ENCODE data around the gene RPS27L.

DNA sequence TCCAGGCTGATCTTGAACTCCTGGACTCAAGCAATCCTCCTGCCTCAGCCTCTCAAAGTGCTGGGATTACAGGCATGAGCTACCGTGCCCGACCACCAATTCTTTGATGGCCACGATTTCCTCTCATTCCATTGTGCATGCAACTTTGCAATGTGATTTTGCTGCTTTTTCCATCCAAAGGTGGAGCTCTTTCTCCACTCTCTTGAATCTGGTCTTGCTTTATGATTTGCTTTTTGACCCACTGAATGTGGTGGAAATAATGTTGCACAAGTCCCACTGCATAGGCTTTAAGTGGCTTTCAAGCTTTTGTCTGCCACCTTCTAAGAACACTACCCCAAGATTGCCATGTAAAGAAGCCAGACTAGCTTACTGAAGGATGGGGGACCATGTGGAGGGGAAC lies 10.6 kb downstream of the RPS27L start:
- TF ChIP-seq YY1 (IDR thresholded peaks at IDR 0.05; ENCODE audit: low read depth, low read length) (no peak), POLR2A (IDR thresholded peaks at IDR 0.05; ENCODE audit: control extremely low read depth in 1 of 2, low read depth in 2 of 2, low read length in 2 of 2) (no peak), RBBP5 (IDR thresholded peaks at IDR 0.05; ENCODE audit: borderline replicate concordance, low read depth, low read length) (no peak), KDM5A (IDR thresholded peaks at IDR 0.05; ENCODE audit: low read length) (no peak), ZNF274 (IDR thresholded peaks at IDR 0.05; ENCODE audit: borderline replicate concordance, extremely low read depth, low read length) (no peak), EZH2 (IDR thresholded peaks at IDR 0.05; ENCODE audit: low read depth, low read length, severe bottlenecking) (no peak), MAFK (IDR thresholded peaks at IDR 0.05; ENCODE audit: low read depth, low read length) (no peak), TEAD4 (IDR thresholded peaks at IDR 0.05; ENCODE audit: low read depth, low read length) (no peak), SIRT6 (IDR thresholded peaks at IDR 0.05; ENCODE audit: low read length) (no peak), SP2 (IDR thresholded peaks at IDR 0.05; ENCODE audit: low read length) (no peak)
- TF ChIP-seq, protein P1, sequence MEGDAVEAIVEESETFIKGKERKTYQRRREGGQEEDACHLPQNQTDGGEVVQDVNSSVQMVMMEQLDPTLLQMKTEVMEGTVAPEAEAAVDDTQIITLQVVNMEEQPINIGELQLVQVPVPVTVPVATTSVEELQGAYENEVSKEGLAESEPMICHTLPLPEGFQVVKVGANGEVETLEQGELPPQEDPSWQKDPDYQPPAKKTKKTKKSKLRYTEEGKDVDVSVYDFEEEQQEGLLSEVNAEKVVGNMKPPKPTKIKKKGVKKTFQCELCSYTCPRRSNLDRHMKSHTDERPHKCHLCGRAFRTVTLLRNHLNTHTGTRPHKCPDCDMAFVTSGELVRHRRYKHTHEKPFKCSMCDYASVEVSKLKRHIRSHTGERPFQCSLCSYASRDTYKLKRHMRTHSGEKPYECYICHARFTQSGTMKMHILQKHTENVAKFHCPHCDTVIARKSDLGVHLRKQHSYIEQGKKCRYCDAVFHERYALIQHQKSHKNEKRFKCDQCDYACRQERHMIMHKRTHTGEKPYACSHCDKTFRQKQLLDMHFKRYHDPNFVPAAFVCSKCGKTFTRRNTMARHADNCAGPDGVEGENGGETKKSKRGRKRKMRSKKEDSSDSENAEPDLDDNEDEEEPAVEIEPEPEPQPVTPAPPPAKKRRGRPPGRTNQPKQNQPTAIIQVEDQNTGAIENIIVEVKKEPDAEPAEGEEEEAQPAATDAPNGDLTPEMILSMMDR (IDR thresholded peaks at IDR 0.05; ENCODE audit: control extremely low read depth in 1 of 3, insufficient read depth in 1 of 3, low read depth in 1 of 3, low read length in 3 of 3): no peak

Measured in H1 (cell line).